AG09319 (cell line): ENCODE results near the gene CASP1.

Source experiments
- DNase-seq: peaks from one replicate; pipeline ENCODE4 v3.0.0-alpha.2; 2010; ENCODE audit warnings: low read depth; ENCODE audit errors: extremely low read depth
- CTCF ChIP-seq: IDR thresholded peaks from 2 replicates; pipeline ENCODE4 v1.5.1; 2011; ENCODE audit warnings: low read depth, mild to moderate bottlenecking, inconsistent platforms, low read length, moderate library complexity

CASP1 gene

DNA sequence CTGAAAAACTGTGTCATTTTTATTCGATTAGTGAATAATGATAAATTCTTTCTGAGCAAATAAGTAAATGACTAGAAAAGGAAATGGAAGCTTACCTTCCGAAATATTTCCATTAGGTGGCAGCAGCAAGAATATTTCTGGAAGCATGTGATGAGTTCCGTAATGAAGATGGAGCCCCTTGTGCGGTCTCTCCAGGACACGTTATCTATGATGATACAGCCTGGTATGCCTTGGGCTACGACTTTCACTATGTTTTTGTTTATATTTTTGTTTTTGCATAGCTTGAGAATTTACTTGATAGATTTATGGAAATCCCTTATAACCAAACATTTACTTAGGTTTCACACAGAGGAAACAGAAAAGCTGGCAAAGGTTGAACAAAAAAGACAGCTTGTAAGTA is 37.7 kb downstream of the CASP1 start:
- DNase-seq, result no peak
- no peak; the same call in none of the 2 replicates for TF ChIP-seq CTCF

- no peak for TF ChIP-seq CTCF
- DNase-seq, result no peak
Measured at GRCh38 chr11:104995001-104995408, 39.9 kb downstream of the CASP1 start.

- no peak for DNase-seq
- TF ChIP-seq CTCF, result no peak
Measured at GRCh38 chr11:104992781-104993180, 42.2 kb downstream of the CASP1 start.

GRCh38 chr11:104991994-104992393 is 43.0 kb downstream of the CASP1 start:
- no peak for TF ChIP-seq CTCF
- DNase-seq, result no peak

GRCh38 chr11:104984808-104985207 is 50.1 kb downstream of the CASP1 start:
- no peak for TF ChIP-seq CTCF
- no peak for DNase-seq

DNA sequence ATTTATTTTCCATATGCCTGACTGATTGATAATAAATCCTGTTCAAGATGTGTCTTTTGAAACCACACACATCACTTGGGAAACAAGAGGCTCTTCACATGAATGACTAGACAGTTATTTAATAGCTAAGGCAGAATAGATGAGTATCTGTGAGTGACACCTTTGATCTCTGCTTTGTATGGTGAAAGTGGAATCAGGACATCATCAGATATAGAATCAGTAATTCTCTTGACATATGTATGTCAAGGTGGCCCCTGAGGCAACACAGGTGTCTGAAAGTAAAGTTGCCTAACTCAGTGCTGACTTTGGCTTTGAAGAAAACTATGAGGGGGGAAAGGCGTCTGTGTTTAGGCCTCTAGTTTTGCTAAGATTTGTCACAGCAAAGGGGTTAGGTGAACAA is 55.1 kb downstream of the CASP1 start:
- no peak for DNase-seq
- TF ChIP-seq CTCF, result no peak
